IPS-20b (cell line): ENCODE measurements around the gene SNX1.

ENCODE experiments used
- H3K27ac ChIP-seq: one replicate; pipeline ENCODE4 v1.5.1; 2013; ENCODE audit warnings: low read length
- H3K27me3 ChIP-seq: 2 replicates; pipeline ENCODE4 v1.6.1; 2013; ENCODE audit warnings: mild to moderate bottlenecking, low read length, inconsistent platforms; ENCODE audit not compliant: insufficient read depth
- H3K36me3 ChIP-seq: 2 replicates; pipeline ENCODE4 v1.6.1; 2013; ENCODE audit warnings: low read depth, mild to moderate bottlenecking, inconsistent platforms, low read length, moderate library complexity; ENCODE audit not compliant: insufficient read depth
- H3K4me1 ChIP-seq: 2 replicates; pipeline ENCODE4 v1.6.1; 2013; ENCODE audit warnings: mild to moderate bottlenecking, control low read depth, inconsistent platforms, low read length, moderate library complexity; ENCODE audit not compliant: insufficient read depth
- H3K4me3 ChIP-seq: 2 replicates; pipeline ENCODE4 v1.5.1; 2013; ENCODE audit warnings: mild to moderate bottlenecking, low read length, inconsistent platforms
- H3K9ac ChIP-seq: 2 replicates; pipeline ENCODE4 v1.6.1; 2013; ENCODE audit warnings: low read depth, mild to moderate bottlenecking, inconsistent platforms, low read length, moderate library complexity
- H3K9me3 ChIP-seq: 2 replicates; pipeline ENCODE4 v1.6.1; 2013; ENCODE audit warnings: mild to moderate bottlenecking, low read depth, low read length, inconsistent platforms; ENCODE audit not compliant: insufficient read depth

SNX1 gene

GRCh38 chr15:64144192-64144564 is 48.4 kb downstream of the SNX1 start:
- H3K36me3 ChIP-seq, result peaks cover 11% of the 10 kb centered on the region; the same call in 1 of the 2 replicates
- H3K9ac ChIP-seq, result no peak overlapping the region
- no peak overlapping the region for H3K4me3 ChIP-seq
- H3K4me1 ChIP-seq, result no peaks in the 10 kb centered on the region
- H3K27ac ChIP-seq, result no peak overlapping the region
- no peaks in the 10 kb centered on the region for H3K27me3 ChIP-seq
- no peaks in the 10 kb centered on the region for H3K9me3 ChIP-seq

GRCh38 chr15:64144565-64145281 is 48.9 kb downstream of the SNX1 start:
- Histone ChIP-seq H3K4me3 (no peak overlapping the region), H3K9me3 (no peaks in the 10 kb centered on the region), H3K27me3 (0 out of 2 replicates have a peak, but pooled peaks cover under 1% of the 10 kb centered on the region), H3K9ac (no peak overlapping the region), H3K36me3 (peaks cover 11% of the 10 kb centered on the region; the same call in 1 of the 2 replicates), H3K27ac (no peak overlapping the region), H3K4me1 (no peaks in the 10 kb centered on the region)

DNA sequence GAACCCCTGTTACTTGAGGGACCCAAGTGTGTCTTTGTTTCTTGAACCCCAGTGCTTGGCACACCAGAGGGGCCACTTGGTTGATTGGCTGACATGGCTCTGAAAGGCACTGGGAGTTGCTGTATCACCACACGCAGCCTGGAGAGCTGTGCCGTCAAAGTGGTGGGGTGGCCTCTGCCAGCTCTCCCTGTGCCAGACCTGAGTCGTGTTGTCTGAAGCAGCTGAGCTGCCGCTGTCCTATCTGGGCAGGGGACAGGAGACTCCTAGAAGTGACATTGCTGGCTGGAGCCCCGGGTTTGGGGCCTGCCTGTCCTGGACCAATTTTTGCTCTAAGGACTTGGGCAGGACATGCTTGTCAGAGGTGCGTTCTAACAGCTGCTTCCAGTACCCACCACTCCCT is 50.3 kb downstream of the SNX1 start:
- Histone ChIP-seq H3K9ac (no peak overlapping the region), H3K4me3 (no peak overlapping the region), H3K4me1 (no peaks in the 10 kb centered on the region), H3K9me3 (no peaks in the 10 kb centered on the region), H3K27ac (no peak overlapping the region), H3K36me3 (peaks cover 11% of the 10 kb centered on the region; the same call in 1 of the 2 replicates), H3K27me3 (peaks cover 13% of the 10 kb centered on the region; the same call in 1 of the 2 replicates)

- Histone ChIP-seq H3K4me3 (no peak overlapping the region), H3K36me3 (peaks cover 8% of the 10 kb centered on the region; the same call in 1 of the 2 replicates), H3K4me1 (no peaks in the 10 kb centered on the region), H3K9ac (no peak overlapping the region), H3K9me3 (no peaks in the 10 kb centered on the region), H3K27me3 (peaks cover 18% of the 10 kb centered on the region; the same call in 1 of the 2 replicates), H3K27ac (no peak overlapping the region)
These were observed 50.7 kb downstream of the SNX1 start for GRCh38 chr15:64146520-64146884.

DNA sequence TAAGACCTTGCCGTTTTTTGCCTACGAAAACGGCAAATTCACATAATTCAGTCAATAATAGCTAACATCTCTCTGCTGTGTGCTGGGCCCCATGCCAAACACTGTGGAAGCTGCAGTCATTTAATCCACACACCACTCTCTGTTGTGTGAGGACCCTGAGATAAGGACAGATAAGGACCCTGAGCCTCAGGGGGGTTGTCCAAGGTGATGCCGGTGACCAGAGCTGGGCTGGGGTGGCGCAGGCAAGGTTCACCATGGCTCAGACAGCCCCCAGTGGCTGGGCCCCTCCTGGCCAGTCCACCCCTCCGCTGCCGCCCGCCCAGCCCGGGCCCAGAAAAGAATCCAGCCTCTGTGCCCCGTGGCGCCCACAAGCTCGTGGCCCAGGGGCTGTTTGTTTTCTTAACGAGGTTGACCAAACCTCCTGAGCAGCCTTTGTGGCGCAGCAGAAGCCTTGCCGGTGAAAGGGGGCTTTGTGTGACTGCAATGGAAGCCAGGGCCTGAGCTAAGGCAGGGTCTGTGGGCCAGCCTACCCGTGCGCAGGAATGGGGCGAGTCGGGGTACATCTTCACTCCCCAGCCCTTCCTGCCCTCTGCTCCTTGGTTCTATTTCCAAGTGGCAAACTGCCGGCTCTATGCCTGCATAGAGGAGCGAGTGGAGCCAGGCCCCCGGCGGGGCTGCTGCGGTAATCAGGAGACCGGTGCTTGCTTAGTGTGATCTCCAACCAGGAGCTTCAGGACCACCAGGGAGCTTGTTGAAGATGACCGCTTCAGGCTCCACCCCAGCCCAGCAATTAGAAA is 51.3 kb downstream of the SNX1 start:
- Histone ChIP-seq H3K4me1 (no peaks in the 10 kb centered on the region), H3K4me3 (no peak overlapping the region), H3K27me3 (peaks cover 23% of the 10 kb centered on the region), H3K9ac (no peak overlapping the region), H3K9me3 (no peaks in the 10 kb centered on the region), H3K36me3 (0 out of 2 replicates have a peak, but pooled peaks cover 6% of the 10 kb centered on the region), H3K27ac (no peak overlapping the region)

- Histone ChIP-seq H3K27ac (no peak overlapping the region), H3K9me3 (no peaks in the 10 kb centered on the region), H3K9ac (no peak overlapping the region), H3K36me3 (0 out of 2 replicates have a peak, but pooled peaks cover 6% of the 10 kb centered on the region), H3K27me3 (peaks cover 34% of the 10 kb centered on the region), H3K4me1 (peaks cover 4% of the 10 kb centered on the region; the same call in 1 of the 2 replicates), H3K4me3 (no peak overlapping the region)
These were observed 52.4 kb downstream of the SNX1 start for GRCh38 chr15:64148168-64148567.

GRCh38 chr15:64148581-64148980 is 52.8 kb downstream of the SNX1 start:
- H3K27ac ChIP-seq, result no peak overlapping the region
- no peaks in the 10 kb centered on the region for H3K9me3 ChIP-seq
- H3K4me1 ChIP-seq, result peaks cover 4% of the 10 kb centered on the region; the same call in 1 of the 2 replicates
- H3K36me3 ChIP-seq, result 0 out of 2 replicates have a peak, but pooled peaks cover 2% of the 10 kb centered on the region
- H3K9ac ChIP-seq, result no peak overlapping the region
- H3K27me3 ChIP-seq, result peaks cover 37% of the 10 kb centered on the region
- no peak overlapping the region for H3K4me3 ChIP-seq

- Histone ChIP-seq H3K9me3 (no peaks in the 10 kb centered on the region), H3K27me3 (peaks cover 37% of the 10 kb centered on the region), H3K4me1 (peaks cover 7% of the 10 kb centered on the region), H3K36me3 (peaks cover 6% of the 10 kb centered on the region), H3K27ac (no peak overlapping the region), H3K9ac (no peak overlapping the region), H3K4me3 (no peak overlapping the region)
These were observed 53.6 kb downstream of the SNX1 start for GRCh38 chr15:64149424-64149823.

DNA sequence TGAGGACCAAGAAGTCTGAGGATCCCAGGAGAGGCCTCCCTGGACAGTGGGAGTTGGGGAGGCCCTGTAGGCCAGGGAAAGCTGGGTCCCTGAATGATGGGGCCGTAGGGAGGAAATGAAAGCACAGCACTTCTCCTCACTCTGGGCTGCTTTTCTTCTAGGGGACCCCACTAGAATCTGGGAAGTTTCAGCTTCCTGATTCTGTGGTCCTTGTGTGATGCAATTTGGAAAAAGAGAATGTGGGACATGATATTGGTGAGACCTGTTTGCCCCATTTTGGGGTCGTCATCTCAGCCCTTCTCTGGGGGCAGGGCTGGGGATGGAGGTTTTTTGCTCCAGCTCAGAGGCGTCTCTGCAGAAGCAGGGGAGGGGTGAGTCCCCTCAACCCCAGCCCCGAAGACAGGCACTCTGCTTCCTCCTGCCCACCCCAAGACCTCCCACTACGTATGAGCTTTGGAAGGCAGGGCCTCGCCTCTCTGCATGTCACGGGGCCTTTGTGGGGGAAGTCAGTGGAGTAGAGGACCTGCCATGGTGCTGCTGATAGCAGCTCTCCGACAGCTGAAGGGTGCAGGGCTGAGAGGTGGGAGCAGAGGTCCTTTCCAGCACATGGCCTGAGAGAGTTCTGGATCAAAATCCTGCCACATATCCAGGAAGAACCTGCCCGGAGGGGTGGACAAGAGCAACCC is 54.3 kb downstream of the SNX1 start:
- Histone ChIP-seq H3K4me1 (peaks cover 7% of the 10 kb centered on the region), H3K9me3 (no peaks in the 10 kb centered on the region), H3K36me3 (peaks cover 9% of the 10 kb centered on the region), H3K27ac (no peak overlapping the region), H3K9ac (no peak overlapping the region), H3K4me3 (no peak overlapping the region), H3K27me3 (peaks cover 37% of the 10 kb centered on the region)

DNA sequence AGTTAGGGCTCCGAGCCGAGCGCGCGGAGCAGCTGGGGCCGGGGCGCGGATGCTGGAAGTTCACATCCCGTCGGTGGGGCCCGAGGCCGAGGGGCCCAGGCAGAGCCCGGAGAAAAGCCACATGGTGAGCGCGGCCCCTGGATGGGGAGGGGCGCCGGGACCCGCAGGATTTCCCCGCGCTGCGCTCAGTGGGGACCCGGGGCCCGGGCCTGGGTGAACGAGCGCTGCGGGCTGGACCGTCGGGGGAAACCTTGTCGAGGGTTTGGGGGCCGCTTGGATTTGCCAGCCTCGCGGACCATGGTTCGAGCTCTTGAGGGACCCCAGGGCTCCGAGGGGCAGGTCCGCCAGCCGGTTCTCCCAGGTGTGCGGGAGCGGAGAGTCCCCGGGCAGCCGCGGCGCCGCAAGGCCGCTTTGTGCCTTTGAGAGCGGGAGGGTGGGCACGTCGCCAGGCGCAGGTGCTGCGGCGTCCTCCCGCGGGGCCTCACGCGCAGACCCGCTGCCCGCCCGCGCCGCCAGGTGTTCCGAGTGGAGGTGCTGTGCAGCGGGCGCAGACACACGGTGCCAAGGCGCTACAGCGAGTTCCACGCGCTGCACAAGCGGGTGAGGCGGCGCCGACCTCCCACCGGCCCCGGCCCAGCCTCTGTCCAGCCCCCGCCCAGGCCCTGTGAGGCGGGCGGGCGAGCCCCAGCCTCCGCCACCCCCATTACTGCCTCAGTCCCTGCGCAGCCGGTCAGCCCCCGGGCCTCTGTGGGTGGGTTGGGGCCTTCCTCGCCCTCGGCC is 56.1 kb downstream of the SNX1 start, which contains the start of gene SNX22:
TSS of gene SNX22 (plus strand) at position 5 of the 780 bp plus-strand sequence. CDS start at position 50, 45 bp downstream.
- peak within 1 kb of the TSS; percentile 68 for H3K4me3 ChIP-seq
- no peak within 1 kb of the TSS for H3K27ac ChIP-seq
- H3K9ac ChIP-seq, result peak within 1 kb of the TSS; percentile 56; the same call in 1 of the 2 replicates

More for the DNA sequence above, 56.1 kb downstream of the SNX1 start, which contains the start of gene SNX22:
- peaks cover 37% of the 10 kb centered on the region for H3K27me3 ChIP-seq
- H3K36me3 ChIP-seq, result peaks cover 28% of the 10 kb centered on the region
- H3K9me3 ChIP-seq, result no peaks in the 10 kb centered on the region
- peaks cover 7% of the 10 kb centered on the region for H3K4me1 ChIP-seq
